Tibial nerve (tissue), 4 donors: ENCODE measurements around the gene GNAZ.

Experiments used
- CTCF ChIP-seq, 5 experiments: fragments of 200-600 bp in 3 of 5; fragments of 450-650 bp in 2 of 5; sonication (generic) in 3 of 5; IDR thresholded peaks; one replicate each; pipeline ENCODE4 v1.5.1; 2016 to 2019; ENCODE audit warnings: antibody characterized with exemption in 5 of 5, mild to moderate bottlenecking in 3 of 5, moderate library complexity in 2 of 5
- EP300 ChIP-seq, 2 donors: sonication (generic); formaldehyde crosslinking; IDR thresholded peaks; one replicate each; pipeline ENCODE4 v1.6.1; 2017; ENCODE audit warnings: antibody characterized with exemption in 2 of 2, mild to moderate bottlenecking in 1 of 2
- POLR2A ChIP-seq, 2 donors: fragments of 450-650 bp; IDR thresholded peaks; one replicate each; pipeline ENCODE4 v1.6.1; 2017; ENCODE audit warnings: antibody characterized with exemption in 2 of 2, mild to moderate bottlenecking in 2 of 2, moderate library complexity in 2 of 2

- TF ChIP-seq CTCF (IDR thresholded peaks at IDR 0.05) (no peak), POLR2A (IDR thresholded peaks at IDR 0.05) (no peak), EP300 (IDR thresholded peaks at IDR 0.05) (no peak)
Measured at GRCh38 chr22:23044570-23044969, 25.7 kb upstream of the GNAZ start.
